ENCODE measurements around the gene CHMP4A. TPM values are rescaled to one million over a fixed set of nuclear protein-coding genes. Genes with fewer than 3 reads are reported as not detected.
A peak's percentile ranks its signal among the peaks of the same experiment; 100 is the strongest.

CHMP4A gene
- total and polyA plus RNA-seq, 2 of the 13 experiments (the other 11 are each of a cell fraction or from before 2014, with no cell fraction given): 83.6 to 113 TPM

DNA sequence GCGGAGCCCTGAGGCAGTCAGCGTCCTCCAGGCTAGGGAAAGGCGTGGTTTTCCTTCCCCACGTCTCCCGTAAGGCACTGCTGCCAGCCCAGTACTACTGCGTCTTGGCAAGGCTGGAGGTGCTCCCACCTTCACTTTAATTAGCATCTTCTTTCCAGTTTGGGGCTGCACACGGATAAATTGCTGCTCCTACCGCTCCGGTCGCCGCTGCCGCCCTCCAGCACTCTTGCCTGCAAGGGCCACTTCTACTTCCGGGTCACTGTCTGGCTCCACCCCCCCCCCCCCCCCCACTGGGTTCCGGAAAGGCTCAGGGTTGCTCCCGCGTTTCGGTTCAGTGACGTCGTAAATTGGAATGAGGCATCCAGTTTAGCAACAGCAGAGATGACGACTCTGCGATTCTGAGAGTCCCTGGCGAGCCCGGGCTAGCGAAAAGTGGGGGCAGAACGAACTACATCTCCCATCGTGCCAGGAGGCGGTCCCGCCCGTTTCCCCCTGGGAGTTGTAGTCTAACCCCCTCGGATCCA, 18.9 kb upstream of the CHMP4A start, which contains the start of gene NEDD8 (continued):
- no peak; the same call in 1 of the 2 replicates for TF ChIP-seq MIER3 (CRISPR knock-in tag; IDR thresholded peaks at IDR 0.05; ENCODE audit: borderline replicate concordance)
- TF ChIP-seq, protein P1, sequence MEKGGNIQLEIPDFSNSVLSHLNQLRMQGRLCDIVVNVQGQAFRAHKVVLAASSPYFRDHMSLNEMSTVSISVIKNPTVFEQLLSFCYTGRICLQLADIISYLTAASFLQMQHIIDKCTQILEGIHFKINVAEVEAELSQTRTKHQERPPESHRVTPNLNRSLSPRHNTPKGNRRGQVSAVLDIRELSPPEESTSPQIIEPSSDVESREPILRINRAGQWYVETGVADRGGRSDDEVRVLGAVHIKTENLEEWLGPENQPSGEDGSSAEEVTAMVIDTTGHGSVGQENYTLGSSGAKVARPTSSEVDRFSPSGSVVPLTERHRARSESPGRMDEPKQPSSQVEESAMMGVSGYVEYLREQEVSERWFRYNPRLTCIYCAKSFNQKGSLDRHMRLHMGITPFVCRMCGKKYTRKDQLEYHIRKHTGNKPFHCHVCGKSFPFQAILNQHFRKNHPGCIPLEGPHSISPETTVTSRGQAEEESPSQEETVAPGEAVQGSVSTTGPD (CRISPR knock-in tag; IDR thresholded peaks at IDR 0.05): peak; percentile 81
- 0 out of 2 replicates have a peak, but pooled peaks have one; percentile 71 for TF ChIP-seq ZNF598 (CRISPR knock-in tag; IDR thresholded peaks at IDR 0.05; ENCODE audit: borderline replicate concordance)
- TF ChIP-seq, protein P2, sequence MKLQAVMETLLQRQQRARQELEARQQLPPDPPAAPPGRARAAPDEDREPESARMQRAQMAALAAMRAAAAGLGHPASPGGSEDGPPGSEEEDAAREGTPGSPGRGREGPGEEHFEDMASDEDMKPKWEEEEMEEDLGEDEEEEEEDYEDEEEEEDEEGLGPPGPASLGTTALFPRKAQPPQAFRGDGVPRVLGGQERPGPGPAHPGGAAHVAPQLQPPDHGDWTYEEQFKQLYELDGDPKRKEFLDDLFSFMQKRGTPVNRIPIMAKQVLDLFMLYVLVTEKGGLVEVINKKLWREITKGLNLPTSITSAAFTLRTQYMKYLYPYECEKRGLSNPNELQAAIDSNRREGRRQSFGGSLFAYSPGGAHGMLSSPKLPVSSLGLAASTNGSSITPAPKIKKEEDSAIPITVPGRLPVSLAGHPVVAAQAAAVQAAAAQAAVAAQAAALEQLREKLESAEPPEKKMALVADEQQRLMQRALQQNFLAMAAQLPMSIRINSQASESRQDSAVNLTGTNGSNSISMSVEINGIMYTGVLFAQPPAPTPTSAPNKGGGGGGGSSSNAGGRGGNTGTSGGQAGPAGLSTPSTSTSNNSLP (IDR thresholded peaks at IDR 0.05; ENCODE audit: low read depth, low read length): peak; percentile 4; the same call in 1 of the 2 replicates
- no peak for TF ChIP-seq ZNF672 (CRISPR knock-in tag; IDR thresholded peaks at IDR 0.05)
- TF ChIP-seq, protein P3, sequence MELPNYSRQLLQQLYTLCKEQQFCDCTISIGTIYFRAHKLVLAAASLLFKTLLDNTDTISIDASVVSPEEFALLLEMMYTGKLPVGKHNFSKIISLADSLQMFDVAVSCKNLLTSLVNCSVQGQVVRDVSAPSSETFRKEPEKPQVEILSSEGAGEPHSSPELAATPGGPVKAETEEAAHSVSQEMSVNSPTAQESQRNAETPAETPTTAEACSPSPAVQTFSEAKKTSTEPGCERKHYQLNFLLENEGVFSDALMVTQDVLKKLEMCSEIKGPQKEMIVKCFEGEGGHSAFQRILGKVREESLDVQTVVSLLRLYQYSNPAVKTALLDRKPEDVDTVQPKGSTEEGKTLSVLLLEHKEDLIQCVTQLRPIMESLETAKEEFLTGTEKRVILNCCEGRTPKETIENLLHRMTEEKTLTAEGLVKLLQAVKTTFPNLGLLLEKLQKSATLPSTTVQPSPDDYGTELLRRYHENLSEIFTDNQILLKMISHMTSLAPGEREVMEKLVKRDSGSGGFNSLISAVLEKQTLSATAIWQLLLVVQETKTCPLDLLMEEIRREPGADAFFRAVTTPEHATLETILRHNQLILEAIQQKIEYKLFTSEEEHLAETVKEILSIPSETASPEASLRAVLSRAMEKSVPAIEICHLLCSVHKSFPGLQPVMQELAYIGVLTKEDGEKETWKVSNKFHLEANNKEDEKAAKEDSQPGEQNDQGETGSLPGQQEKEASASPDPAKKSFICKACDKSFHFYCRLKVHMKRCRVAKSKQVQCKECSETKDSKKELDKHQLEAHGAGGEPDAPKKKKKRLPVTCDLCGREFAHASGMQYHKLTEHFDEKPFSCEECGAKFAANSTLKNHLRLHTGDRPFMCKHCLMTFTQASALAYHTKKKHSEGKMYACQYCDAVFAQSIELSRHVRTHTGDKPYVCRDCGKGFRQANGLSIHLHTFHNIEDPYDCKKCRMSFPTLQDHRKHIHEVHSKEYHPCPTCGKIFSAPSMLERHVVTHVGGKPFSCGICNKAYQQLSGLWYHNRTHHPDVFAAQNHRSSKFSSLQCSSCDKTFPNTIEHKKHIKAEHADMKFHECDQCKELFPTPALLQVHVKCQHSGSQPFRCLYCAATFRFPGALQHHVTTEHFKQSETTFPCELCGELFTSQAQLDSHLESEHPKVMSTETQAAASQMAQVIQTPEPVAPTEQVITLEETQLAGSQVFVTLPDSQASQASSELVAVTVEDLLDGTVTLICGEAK (IDR thresholded peaks at IDR 0.05): peak; percentile 50; the same call in 1 of the 2 replicates
- TF ChIP-seq, protein P3 (CRISPR knock-in tag; IDR thresholded peaks at IDR 0.05): peak; percentile 89
- no peak; the same call in none of the 2 replicates for TF ChIP-seq TSC22D2 (CRISPR knock-in tag; IDR thresholded peaks at IDR 0.05; ENCODE audit: borderline replicate concordance)
- peak; percentile 90 for TF ChIP-seq SP4 (CRISPR knock-in tag; IDR thresholded peaks at IDR 0.05)
- peak; percentile 87 for TF ChIP-seq IRF2 (CRISPR knock-in tag; IDR thresholded peaks at IDR 0.05)
- 0 out of 2 replicates have a peak, but pooled peaks have one; percentile 89 for TF ChIP-seq ZFP62 (CRISPR knock-in tag; IDR thresholded peaks at IDR 0.05)
- TF ChIP-seq ZMYM4 (CRISPR knock-in tag; IDR thresholded peaks at IDR 0.05): no peak
- TF ChIP-seq ZNF841 (CRISPR knock-in tag; IDR thresholded peaks at IDR 0.05; ENCODE audit: borderline replicate concordance): no peak
- TF ChIP-seq ZNF354B (CRISPR knock-in tag; IDR thresholded peaks at IDR 0.05): 0 out of 2 replicates have a peak, but pooled peaks have one; percentile 1
- TF ChIP-seq ZNF816 (CRISPR knock-in tag; IDR thresholded peaks at IDR 0.05; ENCODE audit: borderline replicate concordance): peak; percentile 83; the same call in 1 of the 2 replicates
- no peak; the same call in 1 of the 2 replicates for TF ChIP-seq ZNF333 (CRISPR knock-in tag; IDR thresholded peaks at IDR 0.05; ENCODE audit: borderline replicate concordance)
- no peak for TF ChIP-seq ZNF562 (CRISPR knock-in tag; IDR thresholded peaks at IDR 0.05; ENCODE audit: borderline replicate concordance)
- TF ChIP-seq ATF7 (IDR thresholded peaks at IDR 0.05): no peak
- TF ChIP-seq ATF7 (CRISPR knock-in tag; IDR thresholded peaks at IDR 0.05): no peak

Measured in HepG2 (cell line).